Measurements from ENCODE around the gene PDS5A.
"Not testable (repeated sequence)": the region's sequence is repeated elsewhere in the genome, so short reads cannot be mapped to it uniquely, and the experiment has no call there.

PDS5A gene

DNA sequence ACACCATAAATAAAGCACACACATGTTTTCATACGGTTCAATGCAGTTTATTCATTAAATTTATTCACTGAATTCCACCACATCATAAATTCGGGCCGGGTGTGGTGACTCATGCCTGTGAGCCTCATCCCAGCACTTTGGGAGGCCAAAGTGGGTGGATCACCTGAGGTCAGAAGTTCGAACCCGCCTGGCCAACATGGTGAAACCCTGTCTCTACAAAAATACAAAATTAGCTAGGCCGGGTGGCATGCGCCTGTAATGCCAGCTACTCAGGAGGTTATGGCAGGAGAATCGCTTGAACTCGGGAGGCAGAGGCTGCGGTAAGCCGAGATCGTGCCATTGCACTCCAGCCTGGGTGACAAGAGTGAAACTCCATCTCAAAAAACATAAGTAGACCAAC lies 131.6 kb downstream of the PDS5A start:
- TF ChIP-seq, protein P1, sequence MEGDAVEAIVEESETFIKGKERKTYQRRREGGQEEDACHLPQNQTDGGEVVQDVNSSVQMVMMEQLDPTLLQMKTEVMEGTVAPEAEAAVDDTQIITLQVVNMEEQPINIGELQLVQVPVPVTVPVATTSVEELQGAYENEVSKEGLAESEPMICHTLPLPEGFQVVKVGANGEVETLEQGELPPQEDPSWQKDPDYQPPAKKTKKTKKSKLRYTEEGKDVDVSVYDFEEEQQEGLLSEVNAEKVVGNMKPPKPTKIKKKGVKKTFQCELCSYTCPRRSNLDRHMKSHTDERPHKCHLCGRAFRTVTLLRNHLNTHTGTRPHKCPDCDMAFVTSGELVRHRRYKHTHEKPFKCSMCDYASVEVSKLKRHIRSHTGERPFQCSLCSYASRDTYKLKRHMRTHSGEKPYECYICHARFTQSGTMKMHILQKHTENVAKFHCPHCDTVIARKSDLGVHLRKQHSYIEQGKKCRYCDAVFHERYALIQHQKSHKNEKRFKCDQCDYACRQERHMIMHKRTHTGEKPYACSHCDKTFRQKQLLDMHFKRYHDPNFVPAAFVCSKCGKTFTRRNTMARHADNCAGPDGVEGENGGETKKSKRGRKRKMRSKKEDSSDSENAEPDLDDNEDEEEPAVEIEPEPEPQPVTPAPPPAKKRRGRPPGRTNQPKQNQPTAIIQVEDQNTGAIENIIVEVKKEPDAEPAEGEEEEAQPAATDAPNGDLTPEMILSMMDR (IDR thresholded peaks at IDR 0.05), result no peak
- TF ChIP-seq ZFX (IDR thresholded peaks at IDR 0.05; ENCODE audit: borderline replicate concordance), result no peak
- H3K27ac ChIP-seq, result no peak overlapping the region

DNA sequence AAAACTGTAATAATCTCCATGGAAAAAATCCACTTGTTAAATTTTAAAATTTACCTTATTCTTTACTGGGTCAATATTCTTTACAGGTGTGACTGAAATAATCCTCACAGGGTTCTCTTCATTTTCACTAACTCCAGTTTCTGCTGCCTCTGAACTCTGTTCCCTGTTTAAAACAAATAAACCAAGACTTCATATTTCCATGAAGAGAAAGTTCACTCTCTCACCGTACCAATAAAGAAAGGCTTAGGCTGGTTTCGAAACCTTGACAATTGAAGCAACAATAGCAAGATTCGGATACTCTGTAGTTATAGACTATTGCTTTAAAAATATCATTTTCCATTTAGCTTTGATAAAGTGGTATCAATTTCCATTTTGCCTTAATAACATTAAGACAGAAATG lies 135.8 kb downstream of the PDS5A start:
- no peak overlapping the region for H3K27ac ChIP-seq
- TF ChIP-seq, protein P1 (IDR thresholded peaks at IDR 0.05), result no peak
- no peak for TF ChIP-seq ZFX (IDR thresholded peaks at IDR 0.05; ENCODE audit: borderline replicate concordance)

DNA sequence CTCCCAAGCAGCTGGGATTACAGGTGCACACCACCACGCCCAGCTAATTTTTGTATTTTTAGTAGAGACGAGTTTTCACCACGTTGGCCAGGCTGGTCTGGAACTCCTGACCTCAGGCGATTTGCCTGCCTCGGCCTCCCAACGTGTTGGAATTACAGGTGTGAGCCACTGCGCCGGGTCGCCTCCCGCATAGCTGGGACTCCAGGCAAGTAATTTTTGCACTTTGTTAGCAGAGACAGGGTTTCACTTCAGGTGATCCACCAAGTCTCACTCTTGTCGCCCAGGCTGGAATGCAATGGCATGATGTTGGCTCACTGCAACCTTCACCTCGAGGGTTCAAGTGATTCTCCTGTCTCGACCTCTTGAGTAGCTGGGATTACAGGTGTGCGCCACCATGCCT lies 137.2 kb downstream of the PDS5A start:
- H3K27ac ChIP-seq, result not testable (repeated sequence)

DNA sequence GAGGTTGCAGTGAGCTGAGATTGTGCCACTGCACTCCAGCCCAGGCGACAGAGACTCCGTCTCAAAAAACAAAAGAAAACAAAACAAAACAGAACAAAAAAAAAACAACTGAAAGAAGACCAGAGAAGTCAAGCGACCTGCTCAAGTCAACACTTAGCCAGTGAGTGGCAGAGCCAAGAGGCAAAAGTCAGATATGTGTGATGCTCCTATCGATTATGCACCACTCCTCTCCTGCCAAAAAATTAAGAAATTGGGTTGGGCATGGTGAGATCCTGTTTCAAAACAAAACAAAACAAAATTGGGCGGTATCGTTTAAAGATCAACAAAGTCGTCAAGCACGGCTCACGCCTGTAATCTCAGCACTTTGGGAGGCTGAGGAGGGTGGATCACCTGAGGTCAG lies 137.7 kb downstream of the PDS5A start:
- no peak overlapping the region for H3K27ac ChIP-seq
- TF ChIP-seq, protein P1 (IDR thresholded peaks at IDR 0.05), result no peak
- TF ChIP-seq ZFX (IDR thresholded peaks at IDR 0.05; ENCODE audit: borderline replicate concordance), result no peak

DNA sequence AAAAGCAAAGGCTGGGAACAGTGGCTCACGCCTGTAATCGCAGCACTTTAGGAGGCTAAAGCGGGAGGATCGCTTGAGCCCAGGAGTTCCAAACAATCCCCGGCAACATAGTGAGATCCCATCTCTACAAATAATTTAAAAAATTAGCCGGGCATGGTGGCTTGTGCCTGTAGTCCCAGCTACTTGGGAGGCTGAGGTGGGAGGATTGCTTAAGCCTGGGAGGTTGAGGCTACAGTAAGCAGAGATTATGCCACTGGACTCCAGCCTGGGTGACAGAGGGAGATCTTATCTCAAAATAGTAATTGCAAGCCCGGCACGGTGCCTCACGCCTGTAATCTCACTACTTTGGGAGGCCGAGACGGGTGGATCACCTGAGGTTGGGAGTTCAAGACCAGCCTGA lies 139.3 kb downstream of the PDS5A start:
- H3K27ac ChIP-seq, result not testable (repeated sequence)

DNA sequence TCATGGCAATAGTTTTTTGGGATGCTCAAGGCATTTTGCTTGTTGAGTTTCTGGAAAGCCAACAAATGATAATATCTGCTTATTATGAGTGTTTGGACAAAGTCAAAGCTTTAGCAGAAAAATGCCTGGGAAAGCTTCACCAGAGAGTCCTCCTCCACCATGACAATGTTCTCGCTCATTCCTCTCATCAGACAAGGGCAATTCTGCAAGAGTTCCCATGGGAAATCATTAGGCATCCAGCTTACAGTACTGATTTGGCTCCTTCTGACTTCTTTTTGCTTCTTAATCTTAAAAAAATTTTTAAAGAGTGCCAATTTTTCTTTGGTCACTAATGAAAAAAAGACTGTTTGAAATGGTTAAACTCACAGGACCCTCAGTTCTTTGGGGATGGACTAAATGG lies 143.4 kb downstream of the PDS5A start:
- TF ChIP-seq, protein P1 (IDR thresholded peaks at IDR 0.05), result no peak
- TF ChIP-seq ZFX (IDR thresholded peaks at IDR 0.05; ENCODE audit: borderline replicate concordance), result no peak
- no peak overlapping the region for H3K27ac ChIP-seq

DNA sequence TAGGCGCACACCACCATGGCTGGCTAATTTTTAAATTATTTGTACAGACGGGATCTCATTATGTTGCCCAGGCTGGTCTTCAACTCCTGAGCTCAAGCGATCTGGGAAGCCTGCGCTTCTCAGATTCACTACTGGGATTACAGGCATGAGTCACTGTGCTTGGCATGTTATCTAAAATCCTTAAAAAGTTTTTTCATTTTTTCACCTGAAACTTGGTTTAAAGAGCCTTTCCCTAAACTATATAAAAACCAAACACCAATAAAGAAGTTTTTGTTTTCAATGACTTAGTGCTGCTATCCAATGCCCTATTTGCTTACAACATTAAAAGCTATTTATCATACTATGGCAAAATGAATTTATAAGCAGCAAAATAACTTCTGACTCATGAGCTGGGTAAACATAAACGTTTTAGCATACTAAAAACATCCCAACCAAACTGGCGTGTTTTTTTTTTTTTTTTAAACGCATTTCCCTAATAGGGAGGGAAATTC lies 151.9 kb downstream of the PDS5A start:
- H3K27ac ChIP-seq, result no peak overlapping the region
- no peak for TF ChIP-seq ZFX (IDR thresholded peaks at IDR 0.05; ENCODE audit: borderline replicate concordance)
- TF ChIP-seq, protein P1 (IDR thresholded peaks at IDR 0.05), result no peak

DNA sequence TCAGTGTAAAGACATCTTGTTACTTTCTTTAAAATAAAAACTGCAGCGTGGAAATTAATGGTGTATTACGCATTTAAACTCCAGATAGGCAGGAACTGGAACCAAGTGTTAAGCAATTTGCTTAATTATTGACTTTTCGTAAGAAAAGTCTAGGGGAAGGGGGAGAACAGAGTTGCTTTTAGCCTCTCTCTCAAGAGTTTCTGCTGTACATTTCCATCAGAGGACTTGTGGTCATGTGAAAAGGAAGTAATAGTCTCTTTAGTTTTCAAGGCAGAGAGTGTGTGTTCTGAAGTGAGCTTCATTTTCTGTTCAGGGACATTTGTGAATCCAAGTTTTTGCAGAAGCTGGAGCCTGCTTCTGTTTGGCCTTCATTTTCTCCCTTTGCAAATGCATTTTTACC lies 152.6 kb downstream of the PDS5A start:
- TF ChIP-seq, protein P1 (IDR thresholded peaks at IDR 0.05), result no peak
- TF ChIP-seq ZFX (IDR thresholded peaks at IDR 0.05; ENCODE audit: borderline replicate concordance), result no peak
- H3K27ac ChIP-seq, result no peak overlapping the region
